HepG2 (cell line): Measurements from ENCODE around the gene LPXN. TPM values are rescaled to one million over a fixed set of nuclear protein-coding genes. Genes with fewer than 3 reads are reported as not detected.

Experiments used
- ATAC-seq: fragments of 200-7000 bp; cut with Tn5 transposase; 3 replicates; pipeline ENCODE4 v1.9.1; 2020; ENCODE audit warnings: mild to moderate bottlenecking, moderate library complexity
- BruUV-seq: library from RNA; stranded (reverse); fragments of 400-500 nt; replicated peaks from 2 replicates; lab custom pipeline; 2021; lab: Mats Ljungman, UMichigan
- CTCF ChIA-PET: fragments of 300-600 bp; formaldehyde crosslinking; extraction: SDS; loops from one replicate; lab custom pipeline; 2021; ENCODE audit warnings: low total read pairs, inconsistent platforms, low intra/inter-chr PET ratio; lab: Yijun Ruan, JAX
- POLR2A ChIA-PET: fragments of 350-600 bp; sonication (Branson Sonifier 250); formaldehyde crosslinking; loops from one replicate; lab custom pipeline; 2020; ENCODE audit warnings: antibody characterized with exemption, inconsistent platforms; lab: Yijun Ruan, JAX
- DNase-seq: peaks from one replicate; pipeline ENCODE4 v3.0.0-alpha.2; 2015; ENCODE audit warnings: low spot score
- FAIRE-seq: peaks from 3 replicates; lab custom pipeline; 2011; peaks lifted over from hg19 to GRCh38; lab: Jason Lieb, UNC
- H2AFZ ChIP-seq: one replicate; pipeline ENCODE4 v1.6.1; 2011; ENCODE audit warnings: low read length, inconsistent platforms
- H3K27ac ChIP-seq: fragments of 300-600 bp; 3 replicates; pipeline ENCODE4 v1.8.0; 2011; ENCODE audit warnings: mixed run types, mild to moderate bottlenecking, mixed read lengths, low read length, inconsistent platforms; ENCODE audit not compliant: insufficient read depth; ENCODE audit errors: extremely low read length
- H3K27me3 ChIP-seq, 2 experiments: fragments of 200-600 bp in 1 of 2; 2 replicates in 1 of 2; 3 replicates in 1 of 2; pipeline versions ENCODE4 v1.6.0 to v1.8.0; 2011; ENCODE audit warnings: low read length in 2 of 2, mild to moderate bottlenecking in 2 of 2, moderate library complexity in 2 of 2, inconsistent platforms in 1 of 2; ENCODE audit not compliant: insufficient read depth in 2 of 2, control insufficient read depth in 1 of 2
- H3K36me3 ChIP-seq, 2 experiments: fragments of 200-600 bp in 1 of 2; replicated peaks in 1 of 2; 2 replicates in 1 of 2; 3 replicates in 1 of 2; pipeline versions ENCODE4 v1.5.1 to v1.8.0; 2011; ENCODE audit warnings: low read length in 2 of 2, inconsistent platforms in 1 of 2; ENCODE audit not compliant: insufficient read depth in 2 of 2, control insufficient read depth in 1 of 2
- H3K4me1 ChIP-seq: 2 replicates; pipeline ENCODE4 v1.5.1; 2012; ENCODE audit warnings: low read length, inconsistent platforms; ENCODE audit not compliant: insufficient read depth
- H3K4me2 ChIP-seq: 2 replicates; pipeline ENCODE4 v1.6.0; 2011; ENCODE audit warnings: low read depth, low read length, inconsistent platforms
- H3K4me3 ChIP-seq, 3 experiments: fragments of 200-600 bp in 1 of 3; sonication (generic), shearing (Covaris generic) in 1 of 3; replicated peaks in 1 of 3; 2 replicates each; pipeline ENCODE4 v1.5.1; 2011 to 2016; ENCODE audit warnings: low read length in 3 of 3, inconsistent platforms in 2 of 3, low read depth in 2 of 3, mild to moderate bottlenecking in 2 of 3, control low read depth in 1 of 3, mixed read lengths in 1 of 3; ENCODE audit not compliant: insufficient read depth in 1 of 3
- H3K79me2 ChIP-seq: one replicate; pipeline ENCODE4 v1.6.1; 2011; ENCODE audit warnings: low read length, inconsistent platforms; ENCODE audit not compliant: insufficient read depth
- H3K9ac ChIP-seq: 2 replicates; pipeline ENCODE4 v1.6.0; 2011; ENCODE audit warnings: mild to moderate bottlenecking, low read depth, low read length, inconsistent platforms; ENCODE audit not compliant: insufficient read depth
- H3K9me3 ChIP-seq: 2 replicates; pipeline ENCODE4 v1.5.1; 2012; ENCODE audit warnings: mild to moderate bottlenecking, low read length
- H4K20me1 ChIP-seq: 2 replicates; pipeline ENCODE4 v1.6.0; 2011; ENCODE audit warnings: inconsistent platforms, mild to moderate bottlenecking, low read length, moderate library complexity; ENCODE audit not compliant: insufficient read depth
- AKAP8 ChIP-seq: sonication (generic); formaldehyde crosslinking; IDR thresholded peaks from 2 replicates; pipeline ENCODE4 v1.5.1; 2020; ENCODE audit warnings: mild to moderate bottlenecking, missing genetic modification reagents
- FOXC1 ChIP-seq: sonication (generic); formaldehyde crosslinking; IDR thresholded peaks from 2 replicates; pipeline ENCODE4 v1.8.0; 2022; ENCODE audit warnings: mild to moderate bottlenecking, missing genetic modification reagents, borderline replicate concordance
- IRF2 ChIP-seq: IDR thresholded peaks from 2 replicates; pipeline ENCODE4 v1.6.1; 2018; ENCODE audit warnings: missing genetic modification reagents, missing compliant biosample characterization
- MAFF ChIP-seq: IDR thresholded peaks from 2 replicates; pipeline ENCODE4 v1.6.1; 2011; ENCODE audit warnings: low read depth, low read length, improper control_type of control experiment
- MIER3 ChIP-seq: IDR thresholded peaks from 2 replicates; pipeline ENCODE4 v1.6.1; 2016; ENCODE audit warnings: missing compliant biosample characterization, borderline replicate concordance
- NR2F6 ChIP-seq, 2 experiments: IDR thresholded peaks; 2 replicates each; pipeline ENCODE4 v1.6.1; 2016; ENCODE audit warnings: antibody characterized with exemption in 1 of 2, mild to moderate bottlenecking in 1 of 2
- SIN3B ChIP-seq: fragments of 150-350 bp; IDR thresholded peaks from 2 replicates; pipeline ENCODE4 v1.6.1; 2014; ENCODE audit warnings: low read length
- ZFP36L2 ChIP-seq: sonication (generic); formaldehyde crosslinking; IDR thresholded peaks from 2 replicates; pipeline ENCODE4 v1.4.0; 2020; ENCODE audit warnings: missing genetic modification reagents
- ZFY ChIP-seq: sonication (generic); formaldehyde crosslinking; IDR thresholded peaks from 2 replicates; pipeline ENCODE4 v1.4.0; 2020; ENCODE audit warnings: missing genetic modification reagents
- ZIK1 ChIP-seq: sonication (generic); formaldehyde crosslinking; IDR thresholded peaks from 2 replicates; pipeline ENCODE4 v1.5.0; 2020; ENCODE audit warnings: mild to moderate bottlenecking, low read depth, missing genetic modification reagents, borderline replicate concordance
- ZNF20 ChIP-seq: sonication (generic); formaldehyde crosslinking; IDR thresholded peaks from 2 replicates; pipeline ENCODE4 v1.4.0; 2020; ENCODE audit warnings: mild to moderate bottlenecking, moderate library complexity, missing genetic modification reagents
- ZNF230 ChIP-seq: sonication (generic); formaldehyde crosslinking; IDR thresholded peaks from 2 replicates; pipeline ENCODE4 v1.4.0; 2020; ENCODE audit warnings: mild to moderate bottlenecking, missing genetic modification reagents
- ZNF850 ChIP-seq: sonication (generic); formaldehyde crosslinking; conservative IDR thresholded peaks from 2 replicates; pipeline ENCODE4 v1.9.0; 2021; ENCODE audit warnings: mild to moderate bottlenecking, missing genetic modification reagents
- WGBS: methylation state at CpG from one replicate; pipeline ENCODE4 v1.1.6; 2017; ENCODE audit warnings: low lambda C conversion rate; 5-methylcytosine and 5-hydroxymethylcytosine counted together
- in situ Hi-C: cut with HindIII; loops from 2 replicates; pipeline ENCODE4 v1.10.0; 2017; ENCODE audit warnings: low pct_unique_long_range_greater_than_20kb; ENCODE audit not compliant: extremely low pct_ligation_motif_present
- intact Hi-C: fragments of 100-400 bp; cut with micrococcal nuclease; formaldehyde crosslinking; loops from one replicate; pipeline ENCODE4 v1.10.0; 2022; ENCODE audit not compliant: unreplicated experiment
- polyA plus RNA-seq, 8 experiments: library from polyadenylated mRNA; depleted of rRNA in 3 of 8; stranded (reverse) in 7 of 8; unstranded in 1 of 8; fragments of >200 nt; fragmentation: Illumina TruSeq in 4 of 8; extraction: Trizol in 4 of 8; gene quantifications; 2 replicates each; pipeline versions ENCODE4 v1.2.1 to v1.2.3, GENCODE V29; 2011 to 2016; ENCODE audit warnings: low read depth in 4 of 8, missing spikeins in 1 of 8, mixed read lengths in 1 of 8; ENCODE audit not compliant: insufficient read depth in 1 of 8
- total RNA-seq, 5 experiments: library from RNA; depleted of rRNA; stranded (reverse); fragments of >200 nt; fragmentation: Illumina TruSeq; extraction: Trizol; gene quantifications; 2 replicates each; pipeline ENCODE4 v1.2.3, GENCODE V29; 2016; ENCODE audit warnings: low read depth in 1 of 5
- TF ChIP-seq, protein P1 (sequence below): sonication (generic); formaldehyde crosslinking; IDR thresholded peaks from 2 replicates; pipeline ENCODE4 v1.4.0; 2020; ENCODE audit warnings: missing genetic modification reagents
- TF ChIP-seq, protein P2 (sequence below): sonication (generic); formaldehyde crosslinking; IDR thresholded peaks from 2 replicates; pipeline ENCODE4 v1.8.0; 2022; ENCODE audit warnings: mild to moderate bottlenecking, missing genetic modification reagents; ENCODE audit not compliant: insufficient replicate concordance

LPXN gene
- total and polyA plus RNA-seq, 2 of the 13 experiments (the other 11 are each of a cell fraction or from before 2014, with no cell fraction given), result 1.7 to 3.5 TPM

DNA sequence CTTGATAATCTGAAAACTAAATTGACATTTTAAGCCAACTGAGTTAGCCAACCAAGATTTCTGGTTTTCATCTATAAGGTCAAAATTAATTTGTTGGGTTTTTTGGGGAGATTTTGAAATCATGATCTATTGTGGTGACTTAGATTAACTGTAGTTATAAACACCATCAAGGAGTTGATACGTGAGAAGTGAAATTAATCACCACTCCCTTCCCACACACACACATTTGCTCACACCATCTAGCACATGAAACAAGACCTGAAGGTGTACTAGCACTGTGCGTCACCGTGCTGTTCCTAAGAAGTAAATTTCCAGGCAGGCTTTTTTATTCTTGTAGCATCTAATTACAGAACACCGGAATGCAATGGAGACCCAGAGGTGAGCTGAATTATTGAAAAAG is 69.8 kb downstream of the LPXN start:
- Histone ChIP-seq H3K4me2 (no peak overlapping the region), H3K4me1 (peaks cover 12% of the 10 kb centered on the region), H3K9me3 (no peaks in the 10 kb centered on the region), H3K79me2 (no peaks in the 10 kb centered on the region), H2AFZ (no peak overlapping the region), H3K27me3 (no peaks in the 10 kb centered on the region), H4K20me1 (no peaks in the 10 kb centered on the region), H3K9ac (no peak overlapping the region), H3K36me3 (no peaks in the 10 kb centered on the region), H3K27ac (no peak overlapping the region), H3K4me3 (no peak overlapping the region)
- no TSS peak for BruUV-seq
- intact Hi-C loops, result loop anchor here (10.0 kb wide), 1 partner anchor 671 kb away; no protein-coding TSS in a partner anchor
- ChIA-PET CTCF (no interaction called here), POLR2A (no interaction called here)
- in situ Hi-C loops, result loop anchor here (25.0 kb wide), 3 partner anchors 94 to 844 kb away; partner anchors contain the start of genes CLP1, OR5B3 and ZDHHC5
- no peak for FAIRE-seq
- DNase-seq, result no peak
- ATAC-seq, result no peak
- WGBS, result 54% methylated on average over 4 of the region's 4 CpGs
- TF ChIP-seq ZNF230 (CRISPR knock-in tag), result no peak
- no peak for TF ChIP-seq ZFY
- no peak for TF ChIP-seq IRF2 (CRISPR knock-in tag)
- TF ChIP-seq SIN3B, result no peak
- TF ChIP-seq, protein P1, sequence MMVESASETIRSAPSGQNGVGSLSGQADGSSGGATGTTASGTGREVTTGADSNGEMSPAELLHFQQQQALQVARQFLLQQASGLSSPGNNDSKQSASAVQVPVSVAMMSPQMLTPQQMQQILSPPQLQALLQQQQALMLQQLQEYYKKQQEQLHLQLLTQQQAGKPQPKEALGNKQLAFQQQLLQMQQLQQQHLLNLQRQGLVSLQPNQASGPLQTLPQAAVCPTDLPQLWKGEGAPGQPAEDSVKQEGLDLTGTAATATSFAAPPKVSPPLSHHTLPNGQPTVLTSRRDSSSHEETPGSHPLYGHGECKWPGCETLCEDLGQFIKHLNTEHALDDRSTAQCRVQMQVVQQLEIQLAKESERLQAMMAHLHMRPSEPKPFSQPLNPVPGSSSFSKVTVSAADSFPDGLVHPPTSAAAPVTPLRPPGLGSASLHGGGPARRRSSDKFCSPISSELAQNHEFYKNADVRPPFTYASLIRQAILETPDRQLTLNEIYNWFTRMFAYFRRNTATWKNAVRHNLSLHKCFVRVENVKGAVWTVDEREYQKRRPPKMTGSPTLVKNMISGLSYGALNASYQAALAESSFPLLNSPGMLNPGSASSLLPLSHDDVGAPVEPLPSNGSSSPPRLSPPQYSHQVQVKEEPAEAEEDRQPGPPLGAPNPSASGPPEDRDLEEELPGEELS (CRISPR knock-in tag), result no peak
- TF ChIP-seq ZNF850 (CRISPR knock-in tag), result no peak
- TF ChIP-seq ZIK1, result no peak

DNA sequence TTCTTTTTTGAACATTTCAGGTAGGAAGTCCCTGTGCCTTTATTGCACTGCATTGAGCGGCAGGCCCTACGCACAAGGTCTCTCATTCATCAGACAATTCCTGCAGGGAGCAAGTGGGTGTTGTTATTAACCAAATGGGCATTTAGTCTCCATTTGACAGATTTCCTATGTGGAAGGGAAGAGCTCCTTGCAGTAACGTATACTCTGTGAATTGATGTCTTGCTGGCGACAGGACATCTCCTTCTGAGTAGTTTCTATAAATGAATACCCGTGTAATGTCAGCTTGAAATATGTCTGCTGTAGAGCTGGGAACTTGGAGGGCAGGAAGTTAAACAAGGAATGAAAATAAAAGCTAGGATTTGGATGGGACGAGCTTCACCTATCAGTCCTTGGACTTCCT is 71.4 kb downstream of the LPXN start:
- DNase-seq (no peak), ATAC-seq (no peak), FAIRE-seq (no peak)
- Histone ChIP-seq H3K4me1 (peaks cover 4% of the 10 kb centered on the region), H3K4me3 (no peak overlapping the region), H3K4me2 (no peak overlapping the region), H3K27me3 (peaks cover 0 to 6% of the 10 kb centered on the region in 2 experiments; a peak in 2 of 5 replicates), H2AFZ (no peak overlapping the region), H4K20me1 (no peaks in the 10 kb centered on the region), H3K27ac (no peak overlapping the region), H3K9ac (no peak overlapping the region), H3K9me3 (no peaks in the 10 kb centered on the region), H3K79me2 (no peaks in the 10 kb centered on the region), H3K36me3 (no peaks in the 10 kb centered on the region)
- 29% methylated on average over 6 of the region's 6 CpGs for WGBS
- ChIA-PET CTCF (no interaction called here), POLR2A (no interaction called here)
- intact Hi-C loops, result loop anchor here (10.0 kb wide), 1 partner anchor 669 kb away; no protein-coding TSS in a partner anchor
- TF ChIP-seq MIER3 (no peak), FOXC1 (CRISPR knock-in tag) (no peak), NR2F6 (IDR thresholded peaks at IDR 0.05) (no peak), NR2F6 (CRISPR knock-in tag; IDR thresholded peaks at IDR 0.05) (no peak), AKAP8 (CRISPR knock-in tag) (no peak), ZFP36L2 (no peak), ZNF850 (CRISPR knock-in tag) (no peak), ZNF20 (CRISPR knock-in tag) (no peak), MAFF (no peak)
- TF ChIP-seq, protein P2, sequence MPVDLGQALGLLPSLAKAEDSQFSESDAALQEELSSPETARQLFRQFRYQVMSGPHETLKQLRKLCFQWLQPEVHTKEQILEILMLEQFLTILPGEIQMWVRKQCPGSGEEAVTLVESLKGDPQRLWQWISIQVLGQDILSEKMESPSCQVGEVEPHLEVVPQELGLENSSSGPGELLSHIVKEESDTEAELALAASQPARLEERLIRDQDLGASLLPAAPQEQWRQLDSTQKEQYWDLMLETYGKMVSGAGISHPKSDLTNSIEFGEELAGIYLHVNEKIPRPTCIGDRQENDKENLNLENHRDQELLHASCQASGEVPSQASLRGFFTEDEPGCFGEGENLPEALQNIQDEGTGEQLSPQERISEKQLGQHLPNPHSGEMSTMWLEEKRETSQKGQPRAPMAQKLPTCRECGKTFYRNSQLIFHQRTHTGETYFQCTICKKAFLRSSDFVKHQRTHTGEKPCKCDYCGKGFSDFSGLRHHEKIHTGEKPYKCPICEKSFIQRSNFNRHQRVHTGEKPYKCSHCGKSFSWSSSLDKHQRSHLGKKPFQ, result no peak
- in situ Hi-C loops, result loop anchor here (25.0 kb wide), 3 partner anchors 92 to 842 kb away; partner anchors contain the start of genes CLP1, OR5B3 and ZDHHC5
- no TSS peak for BruUV-seq
